Fibroblast of skin of left quadriceps (primary cell): ENCODE measurements around the gene TMEM132C.

Source experiments
- DNase-seq, 2 experiments: peaks; one replicate each; pipeline ENCODE4 v3.0.0-alpha.2; 2013; ENCODE audit warnings: low read depth in 2 of 2

Gene TMEM132C

DNA sequence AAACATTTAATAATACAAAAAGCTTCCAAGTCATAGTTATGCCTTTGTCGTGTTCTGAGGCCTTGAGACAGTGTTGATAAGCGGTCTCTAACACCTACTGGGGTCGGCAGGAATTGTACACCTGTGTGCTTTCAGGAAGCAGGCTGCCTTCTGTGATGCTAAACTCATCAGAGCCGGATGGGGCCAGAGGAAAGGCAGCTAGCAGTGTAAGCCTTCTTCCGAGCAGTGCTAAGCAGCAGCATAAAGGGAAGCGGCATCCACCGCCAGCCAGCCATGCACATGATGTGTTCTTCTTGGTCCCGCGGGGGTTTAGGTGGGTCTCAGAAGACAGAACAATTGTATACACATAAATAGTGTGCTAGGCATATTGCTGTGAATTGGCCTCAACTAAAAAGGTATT, 397.5 kb downstream of the TMEM132C start:
- no peak for DNase-seq

DNA sequence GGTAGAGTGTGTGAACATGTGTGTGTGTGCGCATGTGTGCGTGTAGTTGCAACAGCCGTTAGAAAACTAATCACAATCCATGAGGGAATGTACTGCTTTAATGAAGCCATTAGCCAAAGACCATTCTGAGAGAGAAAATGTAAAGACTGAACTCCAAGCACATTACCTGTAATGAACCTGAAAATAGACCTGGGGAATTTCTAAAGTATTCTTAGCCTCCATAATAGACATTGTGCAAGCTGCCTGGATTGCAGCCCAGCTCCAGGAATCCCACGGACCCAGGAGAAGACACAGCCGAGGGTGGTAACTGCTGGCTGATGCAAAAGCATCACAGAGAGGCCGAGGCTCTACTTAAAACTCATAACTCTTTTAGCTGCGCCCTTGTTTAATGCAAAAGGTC, 400.2 kb downstream of the TMEM132C start:
- DNase-seq: no peak

DNA sequence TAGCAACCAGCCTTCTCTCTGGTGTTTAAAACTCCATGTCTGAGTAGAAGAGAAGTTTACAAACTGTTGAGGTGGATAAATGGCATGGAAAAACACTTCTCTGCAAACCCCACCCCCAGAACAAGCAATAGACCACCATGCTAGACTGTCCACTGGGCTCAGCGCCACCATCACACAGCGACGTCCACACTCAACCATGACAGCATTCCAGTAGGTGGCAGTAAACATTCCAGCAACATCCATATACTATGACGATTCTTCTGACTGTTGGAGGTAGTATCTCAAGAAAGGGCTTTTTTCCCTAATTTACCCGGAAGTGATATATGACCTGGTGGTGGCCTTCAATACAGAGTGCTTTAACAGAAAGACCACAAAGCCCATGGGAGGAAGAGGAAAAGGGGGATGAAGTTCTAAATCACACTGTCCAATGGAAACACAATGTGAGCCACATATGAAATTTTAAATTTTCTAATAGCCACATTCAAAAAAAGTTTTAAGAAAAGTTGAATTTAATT, 404.6 kb downstream of the TMEM132C start:
- DNase-seq: no peak

DNA sequence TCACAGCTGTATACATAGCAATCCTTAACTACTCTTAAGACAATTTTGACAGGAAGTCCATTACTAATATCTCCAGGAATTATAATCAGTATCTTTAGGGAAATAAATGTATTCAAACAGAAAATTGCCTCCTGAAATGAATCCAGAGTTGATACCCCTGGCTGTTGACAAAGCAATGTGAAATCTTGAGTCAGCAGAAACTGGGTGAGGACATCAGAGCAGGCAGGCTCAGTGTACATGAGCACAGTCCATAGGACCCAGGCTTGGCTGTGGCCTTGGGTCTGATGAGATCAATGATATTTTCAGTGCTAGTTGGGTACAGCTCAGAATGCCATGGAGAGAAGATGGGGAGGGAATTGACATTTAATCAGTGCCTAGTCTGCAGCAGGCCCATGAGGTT, 405.5 kb downstream of the TMEM132C start:
- no peak for DNase-seq

DNA sequence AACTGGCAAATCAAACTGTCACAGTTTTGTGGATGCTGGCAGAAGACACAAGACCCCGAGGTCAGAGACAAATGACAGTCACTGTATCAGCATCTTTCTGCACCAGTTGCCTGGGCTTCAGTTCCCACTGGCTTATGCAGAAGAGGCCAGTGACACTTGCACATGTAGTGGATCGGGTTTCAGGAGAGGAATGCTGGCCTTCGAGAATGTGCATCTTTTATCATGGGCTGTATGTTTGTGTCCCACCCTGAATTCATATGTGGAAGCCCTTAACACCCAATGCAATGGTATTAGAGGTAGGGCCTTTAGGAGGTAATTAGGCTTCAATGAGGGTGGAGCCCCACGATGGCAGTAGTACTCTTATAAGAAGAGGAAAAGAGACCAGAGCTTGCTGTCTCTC, 405.9 kb downstream of the TMEM132C start:
- DNase-seq: no peak

DNA sequence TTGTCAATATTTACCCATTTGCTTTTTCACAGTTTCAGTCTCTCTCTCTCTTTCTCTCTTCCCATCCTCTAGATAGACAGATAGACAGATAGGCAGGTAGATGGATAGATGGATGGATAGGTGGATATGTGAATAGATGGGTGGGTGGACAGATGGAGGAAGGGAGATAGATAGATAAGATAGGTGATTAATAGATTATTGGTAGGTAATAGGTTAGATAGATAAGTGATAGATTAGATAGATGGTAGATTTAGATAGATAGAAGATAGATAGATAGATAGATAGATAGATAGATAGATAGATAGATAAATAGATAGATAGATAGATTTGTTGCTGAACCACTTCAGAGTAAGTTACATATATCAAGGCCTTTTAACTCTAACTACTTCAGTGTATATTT, 408.6 kb downstream of the TMEM132C start:
- no peak for DNase-seq

DNA sequence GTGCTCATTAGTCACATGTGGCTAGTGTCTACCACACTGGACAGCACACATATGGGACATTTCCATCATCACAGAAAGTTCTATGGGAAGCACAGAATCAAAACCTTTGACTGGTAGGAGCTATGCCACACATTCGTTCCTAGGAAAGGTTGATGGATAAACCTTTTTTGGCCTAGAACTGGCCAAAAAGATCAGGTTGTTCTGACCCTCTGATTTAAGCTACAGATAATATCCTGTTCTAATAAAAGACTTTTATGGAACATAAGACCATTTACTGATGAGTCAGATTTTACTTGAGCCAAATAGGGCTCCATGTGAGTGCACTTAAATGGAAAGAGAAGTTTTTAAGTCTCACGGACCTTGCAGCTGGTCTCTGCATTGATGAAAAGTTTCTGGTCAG, 413.6 kb downstream of the TMEM132C start:
- no peak for DNase-seq

DNA sequence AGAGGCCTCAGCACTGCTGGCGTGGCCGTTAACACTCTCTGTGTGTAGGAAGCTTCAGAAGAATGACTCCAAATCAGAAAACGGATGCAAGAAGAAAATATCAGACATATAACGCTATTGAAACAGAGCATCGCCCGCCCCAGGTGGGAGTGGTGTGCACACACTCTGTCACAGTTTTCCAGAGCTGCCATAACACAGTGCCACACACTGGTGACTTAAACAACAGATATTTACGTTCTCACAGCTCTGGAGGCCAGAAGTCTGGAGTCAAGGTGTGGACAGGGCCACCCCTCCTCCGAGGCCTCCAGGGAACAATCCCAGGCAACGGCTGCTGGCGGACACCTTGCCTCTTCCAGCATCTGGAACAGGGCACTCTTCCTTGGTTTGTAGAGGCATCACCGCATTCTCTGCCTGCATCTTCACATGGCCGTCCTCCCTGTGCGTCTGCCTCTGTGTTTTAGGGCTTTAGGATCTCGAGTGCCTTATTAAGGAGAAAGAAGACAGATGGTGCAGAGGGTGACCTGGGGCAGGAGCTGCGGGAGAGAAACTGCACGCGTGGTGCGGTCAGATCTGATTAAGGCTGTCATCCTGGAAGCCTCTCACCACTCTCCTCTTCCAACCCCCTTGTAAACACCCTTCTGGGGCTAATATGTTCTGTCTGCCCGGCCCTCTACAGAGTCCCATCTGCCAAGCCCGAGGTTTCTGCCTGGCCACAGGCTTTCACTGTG, 415.7 kb downstream of the TMEM132C start:
- DNase-seq: no peak

DNA sequence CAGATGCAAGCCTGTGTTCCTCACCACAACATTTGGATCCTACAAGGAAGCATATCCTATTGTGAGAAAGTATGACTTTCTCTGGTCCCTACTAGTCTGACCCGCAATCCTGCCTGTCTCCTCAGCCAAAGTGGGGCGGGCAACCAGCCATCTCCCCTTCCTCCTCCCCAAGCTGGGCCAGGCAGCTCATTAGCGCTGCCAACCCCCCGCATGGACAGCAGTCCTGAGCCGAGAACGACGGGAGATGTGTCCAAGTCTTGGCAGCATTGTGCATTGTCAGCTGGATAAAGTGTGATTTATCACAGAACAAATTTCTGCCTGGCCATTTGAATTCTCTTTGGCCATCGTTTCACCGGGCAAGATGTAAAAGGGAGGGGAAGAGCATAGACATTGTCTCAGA, 417.4 kb downstream of the TMEM132C start:
- DNase-seq: no peak

DNA sequence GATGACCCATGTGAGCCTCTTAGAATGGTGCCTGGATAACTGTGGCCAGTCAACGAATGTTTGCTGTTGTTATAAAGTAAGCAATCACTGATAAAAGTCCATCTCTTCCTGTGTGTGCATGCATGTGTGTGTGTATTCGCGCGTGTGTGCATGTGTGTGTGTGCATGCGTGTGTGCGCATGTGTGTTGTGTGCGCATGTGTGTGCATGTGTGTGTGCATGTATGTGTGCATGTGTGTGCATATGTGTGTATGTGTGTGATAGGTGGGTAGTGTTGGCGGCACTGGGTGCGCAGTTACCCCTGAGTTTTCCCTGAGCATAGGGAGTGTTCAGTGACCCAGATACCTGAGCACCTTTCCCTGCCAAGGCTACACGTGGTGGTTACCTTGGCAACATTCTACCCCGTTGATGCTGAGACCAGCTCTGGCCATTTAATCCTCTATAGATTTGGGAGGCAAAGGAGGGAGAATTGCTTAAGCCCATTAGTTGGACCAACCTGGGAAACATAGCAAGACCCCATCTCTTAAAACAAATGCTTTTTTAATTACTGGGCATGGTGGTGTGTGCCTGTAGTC, 419.0 kb downstream of the TMEM132C start:
- no peak for DNase-seq

DNA sequence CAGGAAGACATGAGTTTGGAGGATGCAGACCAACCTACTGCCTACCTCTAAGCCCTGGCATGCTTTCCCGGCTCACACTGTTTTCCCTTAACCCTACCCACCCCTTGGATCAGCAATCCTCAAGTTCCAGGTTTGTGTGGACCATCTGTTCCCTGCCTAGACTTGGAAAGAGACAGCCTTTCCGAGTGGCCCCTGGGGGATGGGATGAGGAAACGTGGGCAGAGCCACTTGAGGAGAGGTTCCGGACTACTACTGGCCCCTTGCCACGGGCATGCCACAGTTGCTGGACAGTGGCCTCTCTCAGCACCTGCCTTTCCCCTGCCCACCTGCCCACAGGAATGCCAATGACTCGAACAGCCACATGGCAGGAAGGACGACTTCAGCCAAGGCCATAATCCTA, 420.9 kb downstream of the TMEM132C start:
- DNase-seq: no peak

DNA sequence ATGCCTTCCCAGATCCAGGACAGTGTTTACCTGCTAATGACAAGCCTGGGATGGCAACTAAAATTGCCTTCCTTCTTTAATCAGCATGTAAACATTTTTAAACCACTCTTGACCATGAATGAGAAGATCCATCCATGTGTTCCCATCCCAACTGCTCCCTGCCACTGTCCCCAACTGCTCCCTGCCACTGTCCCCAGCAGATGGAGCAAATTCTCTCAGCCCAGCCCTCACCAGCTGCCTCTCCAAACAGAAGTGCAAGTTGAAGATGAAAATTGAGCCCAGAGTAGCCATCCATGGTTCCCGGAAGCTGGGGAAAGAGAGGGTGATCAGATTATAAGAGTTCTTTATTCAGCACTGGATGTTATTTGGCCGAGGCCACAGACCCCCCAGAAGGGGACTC, 423.7 kb downstream of the TMEM132C start:
- no peak for DNase-seq

DNA sequence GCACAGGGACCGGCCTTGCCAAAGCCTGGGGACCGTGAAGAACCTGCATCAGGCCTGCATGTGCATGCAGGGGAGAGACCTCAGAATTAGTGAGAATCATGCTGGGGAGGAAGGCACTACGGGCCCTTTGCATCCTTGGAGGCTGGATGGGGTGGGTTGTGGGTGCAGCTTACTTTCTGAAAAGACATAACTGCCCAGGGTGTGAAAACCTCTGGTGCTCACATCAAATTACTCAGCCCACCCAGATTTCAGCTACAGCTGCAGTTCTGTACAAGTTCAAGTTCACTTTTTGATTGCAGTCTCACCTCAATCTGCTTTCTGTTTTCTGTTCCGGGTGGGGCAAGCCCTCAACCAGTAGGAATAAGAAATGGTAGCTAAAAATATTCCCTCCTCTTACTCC, 426.1 kb downstream of the TMEM132C start:
- no peak for DNase-seq

DNA sequence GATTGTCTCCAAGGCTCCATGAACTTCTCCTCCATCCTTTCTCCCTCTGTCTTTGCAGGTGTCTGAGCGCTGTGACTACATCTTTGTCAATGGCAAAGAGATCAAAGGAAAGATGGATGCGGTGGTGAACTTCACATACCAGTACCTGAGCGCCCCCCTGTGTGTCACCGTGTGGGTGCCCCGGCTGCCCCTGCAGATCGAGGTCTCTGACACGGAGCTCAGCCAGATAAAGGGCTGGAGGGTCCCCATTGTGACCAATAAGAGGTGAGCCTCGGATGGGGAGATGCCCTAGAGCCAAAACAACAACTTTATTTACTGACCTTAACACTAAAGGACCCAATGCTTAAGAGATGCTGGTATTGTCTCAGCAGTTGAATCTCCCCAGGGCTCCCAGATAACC, 426.8 kb downstream of the TMEM132C start:
- no peak for DNase-seq

DNA sequence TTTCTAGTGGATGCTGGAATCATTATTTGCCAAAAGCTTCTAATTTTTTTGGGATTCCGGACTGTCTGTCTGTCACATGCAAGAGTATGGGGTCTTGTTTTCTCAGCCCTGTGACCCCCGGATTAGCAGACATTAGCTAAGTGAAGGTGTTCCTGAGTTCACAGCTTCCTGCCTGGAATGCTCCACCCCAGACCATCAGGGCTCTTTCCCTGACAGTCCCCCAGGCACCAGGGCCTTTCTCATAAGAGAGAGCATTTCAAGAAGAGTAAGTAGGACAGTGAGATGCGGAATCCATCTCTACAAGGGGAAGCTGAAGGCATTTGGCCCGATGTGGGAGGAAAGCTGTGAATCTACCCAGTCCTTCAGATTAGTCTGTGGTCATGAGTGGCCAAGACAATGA, 427.5 kb downstream of the TMEM132C start:
- DNase-seq: no peak

DNA sequence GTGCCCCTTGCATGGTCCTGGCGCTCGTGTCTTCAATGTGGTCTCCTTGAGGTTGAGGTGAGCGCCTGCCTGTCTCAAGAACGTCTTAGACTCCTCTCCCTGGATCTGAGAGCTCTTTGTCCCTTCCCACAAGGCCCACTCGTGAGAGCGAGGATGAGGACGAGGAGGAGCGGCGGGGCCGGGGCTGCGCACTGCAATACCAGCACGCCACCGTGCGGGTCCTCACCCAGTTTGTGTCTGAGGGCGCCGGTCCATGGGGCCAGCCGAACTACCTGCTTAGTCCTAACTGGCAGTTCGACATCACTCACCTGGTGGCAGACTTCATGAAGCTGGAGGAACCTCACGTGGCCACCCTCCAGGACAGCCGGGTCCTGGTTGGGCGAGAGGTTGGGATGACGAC, 428.7 kb downstream of the TMEM132C start:
- no peak for DNase-seq

DNA sequence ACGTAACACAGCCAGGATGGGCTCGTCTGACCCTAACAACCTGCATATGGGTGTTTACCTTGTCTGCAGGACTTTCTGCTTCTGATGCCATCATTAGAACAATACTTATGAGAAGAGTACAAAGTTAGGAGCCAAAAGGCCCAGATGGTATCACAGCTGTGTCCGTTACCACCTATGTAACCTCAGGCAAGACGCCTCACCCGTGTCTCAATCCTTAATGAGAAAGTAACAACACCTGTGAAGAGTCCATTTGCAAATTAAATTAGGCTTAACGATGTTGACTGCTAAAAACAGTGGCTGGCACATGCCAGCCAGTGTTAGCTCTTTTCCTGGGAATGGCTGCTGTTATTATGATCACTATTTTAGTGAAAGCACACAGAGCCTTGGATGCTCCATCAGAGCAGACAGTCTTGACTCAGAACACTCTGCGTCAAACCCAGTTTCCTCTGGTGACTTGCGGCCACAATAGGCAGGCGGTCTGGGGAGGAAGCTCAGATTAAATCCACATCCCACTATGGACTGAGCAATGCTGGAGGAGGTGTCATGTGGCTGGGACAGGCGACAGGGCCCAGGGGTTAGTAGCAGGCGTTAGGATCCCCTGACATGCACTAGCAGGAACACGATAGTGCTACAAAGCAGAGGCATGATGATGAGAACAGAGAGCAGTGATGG, 431.5 kb downstream of the TMEM132C start:
- DNase-seq: no peak

DNA sequence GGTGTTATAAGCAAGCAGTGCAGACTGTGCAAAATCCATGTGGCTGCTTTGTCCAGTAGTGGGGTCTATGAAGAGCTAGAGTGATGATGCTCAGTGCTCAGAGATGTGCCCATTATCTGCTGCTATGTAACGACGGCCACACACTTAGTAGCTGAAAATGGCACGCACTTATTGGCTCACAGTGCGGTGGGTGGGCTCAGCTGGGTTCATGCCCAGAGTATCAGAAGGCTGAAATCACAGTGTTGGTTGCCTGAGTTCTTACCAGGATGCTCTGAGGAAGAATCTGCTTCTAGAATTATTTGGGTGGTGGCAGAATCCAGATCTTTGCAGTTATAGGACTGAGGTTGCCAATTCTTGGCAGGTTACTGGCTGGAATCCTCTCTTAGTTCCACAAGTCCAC, 432.1 kb downstream of the TMEM132C start:
- DNase-seq: no peak

DNA sequence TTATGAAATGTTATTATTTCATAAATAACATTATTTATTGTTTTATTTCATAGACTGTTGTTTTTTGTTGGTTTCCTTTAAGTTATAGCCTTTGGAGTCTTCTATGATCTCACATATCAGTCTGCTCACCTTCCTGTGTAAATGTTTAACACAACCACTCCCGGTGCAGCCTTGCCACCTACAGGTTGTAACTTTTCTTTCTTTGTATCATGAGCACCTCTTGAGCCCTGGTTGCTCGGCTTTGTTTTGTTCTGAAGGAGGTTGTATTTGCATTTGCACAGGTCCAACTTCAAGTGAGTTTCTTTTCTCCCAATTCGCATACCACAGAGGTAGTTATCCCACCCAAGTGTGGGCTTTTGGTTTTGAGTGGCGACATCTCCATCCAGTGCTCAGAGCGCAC, 435.4 kb downstream of the TMEM132C start:
- DNase-seq: no peak

DNA sequence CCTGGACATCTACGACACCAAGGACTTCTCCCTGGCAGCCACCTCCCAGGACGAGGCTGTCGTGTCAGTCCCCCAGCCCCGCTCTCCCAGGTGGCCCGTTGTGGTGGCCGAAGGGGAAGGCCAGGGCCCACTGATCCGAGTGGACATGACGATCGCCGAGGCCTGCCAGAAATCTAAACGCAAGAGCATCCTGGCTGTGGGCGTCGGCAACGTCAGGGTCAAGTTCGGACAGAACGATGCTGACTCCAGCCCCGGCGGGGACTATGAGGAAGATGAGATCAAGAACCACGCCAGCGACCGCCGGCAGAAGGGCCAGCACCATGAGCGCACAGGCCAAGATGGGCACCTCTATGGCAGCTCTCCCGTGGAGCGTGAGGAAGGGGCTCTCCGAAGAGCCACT, 438.2 kb downstream of the TMEM132C start:
- DNase-seq: no peak

DNA sequence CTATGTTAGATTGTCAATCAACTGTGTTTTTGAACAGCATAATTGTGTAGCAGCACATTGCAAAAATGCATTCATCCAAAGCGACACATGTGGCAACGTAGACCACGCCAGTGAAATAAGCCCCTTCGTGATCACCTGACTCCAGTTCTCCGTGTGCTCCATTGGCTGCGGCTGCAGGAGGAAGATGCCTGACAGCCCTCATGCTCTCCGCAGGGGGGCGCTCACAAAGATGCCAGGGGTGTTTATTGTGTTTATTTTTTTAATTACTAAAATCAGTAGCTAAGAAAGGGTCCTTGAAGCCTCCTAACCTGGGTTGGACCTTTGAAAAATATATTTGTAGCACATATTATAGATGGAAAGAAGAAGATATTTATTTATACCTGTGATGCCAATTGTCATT, 440.5 kb downstream of the TMEM132C start:
- DNase-seq: no peak

DNA sequence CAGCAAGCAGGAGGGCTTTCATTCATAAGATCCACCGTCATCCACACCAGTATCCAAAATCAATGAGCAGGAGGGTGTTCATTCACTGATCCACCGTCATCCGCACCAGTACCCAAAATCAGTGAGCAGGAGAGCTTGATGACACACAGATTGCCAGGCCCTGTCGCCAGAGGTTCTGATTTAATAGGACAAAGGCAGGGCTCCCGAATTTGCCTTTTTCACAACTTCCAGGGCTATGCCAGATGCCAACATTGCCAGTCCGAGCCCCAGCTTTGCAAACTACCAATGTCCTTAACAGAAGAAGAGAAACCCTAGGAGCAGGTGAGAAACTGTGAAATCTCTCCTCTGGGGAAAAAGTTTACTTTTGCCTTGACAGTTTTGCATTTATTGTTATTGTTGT, 441.8 kb downstream of the TMEM132C start:
- DNase-seq: no peak

DNA sequence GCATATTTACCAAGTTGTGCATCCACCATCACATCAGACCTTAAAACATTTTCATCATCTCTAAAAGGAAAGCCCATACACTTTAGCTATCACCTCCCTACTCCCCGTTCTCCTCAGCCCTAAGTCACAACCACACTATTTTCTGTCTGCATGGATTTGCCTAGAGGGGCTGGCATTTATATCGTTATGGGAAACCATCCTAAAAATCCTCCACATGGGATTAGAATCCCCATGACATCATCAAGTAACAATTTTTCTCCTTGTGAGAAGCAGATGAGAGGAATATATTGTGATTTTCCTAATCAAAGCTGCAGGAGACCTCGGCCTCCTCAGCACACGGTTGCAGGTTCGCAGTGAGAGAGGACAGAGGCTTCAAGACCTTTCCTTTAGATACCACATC, 442.7 kb downstream of the TMEM132C start:
- no peak for DNase-seq
